MCF 10A (cell line): ENCODE data around the gene NFAT5. TPM values are rescaled to one million over a fixed set of nuclear protein-coding genes. Genes with fewer than 3 reads are reported as not detected.

Experiments used
- BruUV-seq: library from RNA; stranded (reverse); fragments of 400-500 nt; replicated peaks from 2 replicates; lab custom pipeline; 2021; lab: Mats Ljungman, UMichigan
- CTCF ChIA-PET: fragments of 300-600 bp; sonication (Branson Sonifier 250); formaldehyde crosslinking; extraction: SDS; loops from one replicate; lab custom pipeline; 2021; ENCODE audit warnings: antibody characterized with exemption, inconsistent platforms; lab: Yijun Ruan, JAX
- POLR2A ChIA-PET: fragments of 300-600, 350-650 bp; sonication (Branson Sonifier 250); formaldehyde crosslinking; extraction: SDS; loops from one replicate; lab custom pipeline; 2020; ENCODE audit warnings: antibody characterized with exemption, inconsistent platforms; lab: Yijun Ruan, JAX
- DNase-seq: peaks from one replicate; pipeline ENCODE4 v3.0.0-alpha.2; 2018; ENCODE audit not compliant: unreplicated experiment
- H3K27ac Mint-ChIP-seq: one replicate; pipeline ENCODE4 v1.8.0; 2022; ENCODE audit warnings: mild to moderate bottlenecking, low read depth, mixed read lengths; ENCODE audit not compliant: unreplicated experiment
- H3K27me3 Mint-ChIP-seq: one replicate; pipeline ENCODE4 v1.8.0; 2022; ENCODE audit warnings: mixed read lengths; ENCODE audit not compliant: insufficient read depth, unreplicated experiment
- H3K36me3 Mint-ChIP-seq: one replicate; pipeline ENCODE4 v1.8.0; 2022; ENCODE audit warnings: mild to moderate bottlenecking, moderate library complexity, mixed read lengths; ENCODE audit not compliant: insufficient read depth, unreplicated experiment
- H3K4me1 Mint-ChIP-seq: one replicate; pipeline ENCODE4 v1.8.0; 2022; ENCODE audit warnings: mixed read lengths; ENCODE audit not compliant: insufficient read depth, unreplicated experiment
- H3K4me3 Mint-ChIP-seq: one replicate; pipeline ENCODE4 v1.8.0; 2022; ENCODE audit warnings: mild to moderate bottlenecking, moderate library complexity, mixed read lengths; ENCODE audit not compliant: unreplicated experiment
- H3K9me3 Mint-ChIP-seq: one replicate; pipeline ENCODE4 v1.8.0; 2022; ENCODE audit warnings: mixed read lengths; ENCODE audit not compliant: unreplicated experiment
- intact Hi-C: fragments of 100-400 bp; cut with micrococcal nuclease; formaldehyde crosslinking; loops from 2 replicates; pipeline ENCODE4 v1.14.1; 2022
- total RNA-seq: library from RNA; stranded (reverse); gene quantifications from 2 replicates; pipeline ENCODE4 v1.2.3, GENCODE V29; 2022
- TF ChIP-seq, protein P1 (sequence below): fragments of 200-600 bp; IDR thresholded peaks from one replicate; pipeline ENCODE4 v1.8.0; 2022; ENCODE audit warnings: antibody characterized with exemption, mild to moderate bottlenecking; ENCODE audit not compliant: unreplicated experiment

Gene NFAT5
- total RNA-seq, 1 experiment from 2014 or later = 46.4 TPM

DNA sequence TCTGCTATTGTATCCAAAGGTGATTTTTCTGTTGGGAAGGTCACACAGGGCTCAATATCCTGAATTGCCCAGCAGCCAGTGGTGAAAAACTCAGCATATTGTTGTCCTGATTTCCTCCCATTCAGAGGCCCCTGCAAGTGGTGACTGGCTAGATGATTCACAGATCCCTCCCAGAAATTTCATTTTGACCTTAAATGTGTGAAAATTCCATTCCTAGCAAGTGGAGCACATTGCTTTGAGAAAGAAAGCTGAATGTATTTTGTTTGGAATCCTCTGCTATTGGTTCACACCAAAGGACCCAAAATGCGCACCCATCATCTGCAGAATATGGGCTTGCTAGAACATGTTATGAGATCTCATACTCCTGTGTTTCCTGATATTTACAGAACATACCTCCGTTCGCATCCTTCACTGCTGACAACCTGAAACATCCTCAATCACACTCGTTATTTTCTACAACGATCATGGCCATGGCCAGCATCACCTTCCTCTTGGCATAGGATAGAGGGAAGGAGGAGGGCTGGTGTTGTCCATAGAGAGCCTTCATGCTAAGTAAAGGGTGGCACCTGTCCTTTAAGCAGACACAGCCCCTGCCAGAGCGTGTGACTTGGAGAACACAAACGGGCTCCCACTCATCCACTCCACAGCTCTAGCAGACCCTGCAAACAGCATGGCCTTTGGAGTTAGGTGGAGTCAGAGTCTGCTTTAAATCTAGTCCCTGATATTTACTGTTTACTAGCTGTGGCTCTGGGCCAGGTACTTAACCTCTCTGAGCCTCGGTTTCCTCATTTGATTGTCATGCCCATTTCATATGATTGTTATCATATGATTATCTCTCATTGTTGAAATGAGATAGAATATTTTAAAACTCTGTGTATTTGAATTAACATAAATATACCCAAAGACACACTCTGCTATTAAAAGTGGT is 30.4 kb upstream of the NFAT5 start:
- POLR2A ChIA-PET = interaction anchor here (1.2 kb wide), 1 partner anchor 32 kb away, joined by 3 read pairs; no protein-coding TSS in a partner anchor
- DNase-seq = peak; percentile 22
- H3K27ac Mint-ChIP-seq = peak overlapping the region; percentile 53

DNA sequence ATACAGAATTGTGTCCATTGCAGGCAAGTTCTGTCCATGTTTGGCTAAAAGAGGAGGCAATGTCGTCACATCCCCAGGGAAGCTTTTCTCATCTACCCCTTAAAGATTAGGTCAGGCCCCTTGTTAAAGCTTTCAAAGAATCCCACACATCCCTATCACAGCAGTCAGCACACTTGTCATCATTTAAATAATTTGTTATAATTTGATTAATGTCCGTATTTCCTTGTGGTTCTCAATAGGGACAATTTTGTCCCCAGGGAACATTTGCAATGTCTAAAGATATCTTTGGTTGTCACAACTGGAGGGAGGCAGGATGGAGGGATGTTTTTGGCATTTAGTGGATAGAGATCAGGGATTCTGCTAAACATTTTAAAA is 28.1 kb upstream of the NFAT5 start:
- CTCF ChIA-PET = interaction anchor here (0.5 to 0.6 kb wide), 2 partner anchors 141 to 1629 kb away, joined by 3 read pairs; no protein-coding TSS in a partner anchor
- H3K27ac Mint-ChIP-seq = no peak overlapping the region
- no peaks in the 10 kb centered on the region for H3K9me3 Mint-ChIP-seq
- DNase-seq = no peak
- POLR2A ChIA-PET = interaction anchor here (0.6 kb wide), 1 partner anchor 8 kb away, joined by 3 read pairs; no protein-coding TSS in a partner anchor
- H3K36me3 Mint-ChIP-seq = no peaks in the 10 kb centered on the region
- TF ChIP-seq, protein P1, sequence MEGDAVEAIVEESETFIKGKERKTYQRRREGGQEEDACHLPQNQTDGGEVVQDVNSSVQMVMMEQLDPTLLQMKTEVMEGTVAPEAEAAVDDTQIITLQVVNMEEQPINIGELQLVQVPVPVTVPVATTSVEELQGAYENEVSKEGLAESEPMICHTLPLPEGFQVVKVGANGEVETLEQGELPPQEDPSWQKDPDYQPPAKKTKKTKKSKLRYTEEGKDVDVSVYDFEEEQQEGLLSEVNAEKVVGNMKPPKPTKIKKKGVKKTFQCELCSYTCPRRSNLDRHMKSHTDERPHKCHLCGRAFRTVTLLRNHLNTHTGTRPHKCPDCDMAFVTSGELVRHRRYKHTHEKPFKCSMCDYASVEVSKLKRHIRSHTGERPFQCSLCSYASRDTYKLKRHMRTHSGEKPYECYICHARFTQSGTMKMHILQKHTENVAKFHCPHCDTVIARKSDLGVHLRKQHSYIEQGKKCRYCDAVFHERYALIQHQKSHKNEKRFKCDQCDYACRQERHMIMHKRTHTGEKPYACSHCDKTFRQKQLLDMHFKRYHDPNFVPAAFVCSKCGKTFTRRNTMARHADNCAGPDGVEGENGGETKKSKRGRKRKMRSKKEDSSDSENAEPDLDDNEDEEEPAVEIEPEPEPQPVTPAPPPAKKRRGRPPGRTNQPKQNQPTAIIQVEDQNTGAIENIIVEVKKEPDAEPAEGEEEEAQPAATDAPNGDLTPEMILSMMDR = no peak
- H3K4me3 Mint-ChIP-seq = no peak overlapping the region
- H3K27me3 Mint-ChIP-seq = no peaks in the 10 kb centered on the region
- peaks cover 27% of the 10 kb centered on the region for H3K4me1 Mint-ChIP-seq
- no TSS peak for BruUV-seq
- intact Hi-C loops = no loop called here

More for the DNA sequence above, 30.4 kb upstream of the NFAT5 start:
- Mint-ChIP-seq H3K9me3 (no peaks in the 10 kb centered on the region), H3K4me1 (peaks cover 37% of the 10 kb centered on the region), H3K36me3 (no peaks in the 10 kb centered on the region), H3K4me3 (no peak overlapping the region), H3K27me3 (no peaks in the 10 kb centered on the region)
- TF ChIP-seq, protein P1 = no peak
- CTCF ChIA-PET = no interaction called here
- intact Hi-C loops = no loop called here
- no TSS peak for BruUV-seq

DNA sequence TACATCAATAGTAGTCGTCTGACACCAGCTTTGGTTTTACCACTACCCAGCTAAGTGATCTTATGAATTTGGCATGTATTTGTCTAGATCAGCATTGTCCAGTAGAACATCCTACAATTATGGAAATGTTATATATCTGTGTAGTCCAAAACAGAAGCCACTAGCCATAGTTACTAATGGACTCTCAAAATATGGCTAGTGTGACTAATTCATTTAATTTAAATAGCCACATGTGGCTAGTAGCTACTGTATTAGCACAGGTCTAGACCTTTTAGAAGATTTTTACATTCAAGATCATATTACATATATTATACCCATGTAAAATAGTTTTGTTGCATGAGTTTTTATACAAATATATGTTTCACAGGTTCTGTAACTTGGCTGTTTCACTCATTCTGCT is 27.0 kb upstream of the NFAT5 start:
- Mint-ChIP-seq H3K4me1 (peaks cover 23% of the 10 kb centered on the region), H3K9me3 (no peaks in the 10 kb centered on the region), H3K36me3 (no peaks in the 10 kb centered on the region), H3K4me3 (no peak overlapping the region), H3K27me3 (no peaks in the 10 kb centered on the region), H3K27ac (no peak overlapping the region)
- TF ChIP-seq, protein P1 = no peak
- intact Hi-C loops = no loop called here
- CTCF ChIA-PET = interaction anchor here (0.6 to 0.9 kb wide), 3 partner anchors 9 to 174 kb away, joined by 3 to 5 read pairs (median 3); no protein-coding TSS in a partner anchor
- POLR2A ChIA-PET = interaction anchor here (0.5 to 2.5 kb wide), 8 partner anchors 8 to 211 kb away, joined by 3 to 7 read pairs (median 4); no protein-coding TSS in a partner anchor
- BruUV-seq = no TSS peak
- DNase-seq = no peak

DNA sequence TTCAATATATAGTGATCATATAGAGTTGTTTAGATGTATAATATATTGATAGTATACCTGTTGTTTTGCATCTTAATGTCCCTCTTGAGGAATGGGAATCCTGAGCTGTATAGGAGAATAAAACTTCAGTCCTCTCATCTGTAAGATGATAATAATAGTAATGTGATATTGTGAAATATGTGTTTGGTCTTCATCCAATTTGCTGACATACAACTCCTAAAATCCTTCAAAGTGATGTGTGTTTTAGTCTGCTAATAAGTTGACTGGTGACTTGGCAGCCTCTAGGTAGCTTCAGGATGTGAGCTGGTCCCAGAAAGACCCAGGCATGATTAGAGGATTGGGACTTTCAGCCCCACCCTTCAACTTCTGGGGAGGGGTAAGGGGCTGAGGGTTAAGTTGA is 22.8 kb upstream of the NFAT5 start:
- H3K27ac Mint-ChIP-seq = no peak overlapping the region
- no peaks in the 10 kb centered on the region for H3K9me3 Mint-ChIP-seq
- H3K4me3 Mint-ChIP-seq = no peak overlapping the region
- ChIA-PET POLR2A (interaction anchor here (0.6 to 1.7 kb wide), 5 partner anchors 13 to 697 kb away, joined by 3 to 6 read pairs (median 4); no protein-coding TSS in a partner anchor), CTCF (no interaction called here)
- peaks cover 13% of the 10 kb centered on the region for H3K4me1 Mint-ChIP-seq
- no peaks in the 10 kb centered on the region for H3K36me3 Mint-ChIP-seq
- DNase-seq = peak; percentile 52
- no peaks in the 10 kb centered on the region for H3K27me3 Mint-ChIP-seq
- BruUV-seq = no TSS peak
- intact Hi-C loops = no loop called here
- TF ChIP-seq, protein P1 = no peak
